ENCODE results near the gene TCP1.

TCP1 gene

GRCh38 chr6:159760602-159761057, 28.8 kb downstream of the TCP1 start:
- Histone ChIP-seq H3K9me2 (replicated peaks; ENCODE audit: insufficient read depth, low read length) (no peaks in the 10 kb centered on the region), H2AFZ (ENCODE audit: low read length) (no peak overlapping the region), H3K27ac (ENCODE audit: low read length) (peak overlapping the region; percentile 68; the same call in 1 of the 2 replicates), H4K20me1 (ENCODE audit: insufficient read depth, low read length) (no peaks in the 10 kb centered on the region), H3K4me1 (ENCODE audit: low read length) (no peaks in the 10 kb centered on the region), H3K9ac (ENCODE audit: low read length) (peak overlapping the region; percentile 82; the same call in 1 of the 2 replicates), H3K36me3 (replicated peaks; ENCODE audit: insufficient read depth, low read length) (no peaks in the 10 kb centered on the region), H3F3A (ENCODE audit: insufficient read depth, low read length) (peaks cover 12% of the 10 kb centered on the region), H3K27me3 (replicated peaks; ENCODE audit: insufficient read depth, low read length) (no peaks in the 10 kb centered on the region), H3K4me2 (ENCODE audit: low read depth, low read length) (peak overlapping the region; percentile 86; the same call in 1 of the 2 replicates), H3K9me3 (replicated peaks; ENCODE audit: insufficient read depth, low read length) (no peaks in the 10 kb centered on the region), H3K79me2 (ENCODE audit: low read length) (peaks cover 3% of the 10 kb centered on the region; the same call in 1 of the 2 replicates), H3K4me3 (ENCODE audit: low read length) (peak overlapping the region; percentile 68)
- TF ChIP-seq EZH2 (optimal IDR thresholded peaks at IDR 0.05; ENCODE audit: low read depth, low read length) (no peak), EZH2phosphoT487 (IDR thresholded peaks at IDR 0.05; ENCODE audit: low read length) (no peak)
- TF ChIP-seq, protein P1, sequence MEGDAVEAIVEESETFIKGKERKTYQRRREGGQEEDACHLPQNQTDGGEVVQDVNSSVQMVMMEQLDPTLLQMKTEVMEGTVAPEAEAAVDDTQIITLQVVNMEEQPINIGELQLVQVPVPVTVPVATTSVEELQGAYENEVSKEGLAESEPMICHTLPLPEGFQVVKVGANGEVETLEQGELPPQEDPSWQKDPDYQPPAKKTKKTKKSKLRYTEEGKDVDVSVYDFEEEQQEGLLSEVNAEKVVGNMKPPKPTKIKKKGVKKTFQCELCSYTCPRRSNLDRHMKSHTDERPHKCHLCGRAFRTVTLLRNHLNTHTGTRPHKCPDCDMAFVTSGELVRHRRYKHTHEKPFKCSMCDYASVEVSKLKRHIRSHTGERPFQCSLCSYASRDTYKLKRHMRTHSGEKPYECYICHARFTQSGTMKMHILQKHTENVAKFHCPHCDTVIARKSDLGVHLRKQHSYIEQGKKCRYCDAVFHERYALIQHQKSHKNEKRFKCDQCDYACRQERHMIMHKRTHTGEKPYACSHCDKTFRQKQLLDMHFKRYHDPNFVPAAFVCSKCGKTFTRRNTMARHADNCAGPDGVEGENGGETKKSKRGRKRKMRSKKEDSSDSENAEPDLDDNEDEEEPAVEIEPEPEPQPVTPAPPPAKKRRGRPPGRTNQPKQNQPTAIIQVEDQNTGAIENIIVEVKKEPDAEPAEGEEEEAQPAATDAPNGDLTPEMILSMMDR (IDR thresholded peaks at IDR 0.05; ENCODE audit: low read length), result no peak
- DNase-seq, result no peak

DNA sequence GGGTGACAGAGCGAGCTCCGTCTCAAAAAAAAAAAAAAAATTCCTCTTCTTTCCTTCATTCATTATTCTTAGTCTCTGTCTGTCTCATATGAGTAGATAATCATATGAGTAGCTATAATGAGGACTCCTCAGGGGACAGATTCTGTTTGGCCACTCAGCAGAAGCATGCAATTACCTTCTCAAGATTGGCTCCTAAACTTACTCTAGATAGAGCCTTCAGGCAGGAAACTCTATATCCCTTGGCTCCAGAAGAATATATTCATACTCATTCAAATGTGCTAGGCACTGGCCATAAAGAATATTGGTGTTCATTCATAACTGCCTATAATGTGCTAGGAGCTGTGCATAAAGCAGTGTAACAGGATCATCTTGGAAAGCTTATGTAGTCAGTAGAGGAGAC, 29.8 kb downstream of the TCP1 start:
- TF ChIP-seq EZH2phosphoT487 (IDR thresholded peaks at IDR 0.05; ENCODE audit: low read length) (no peak), EZH2 (optimal IDR thresholded peaks at IDR 0.05; ENCODE audit: low read depth, low read length) (no peak)
- TF ChIP-seq, protein P1 (IDR thresholded peaks at IDR 0.05; ENCODE audit: low read length), result no peak
- no peaks in the 10 kb centered on the region for H4K20me1 ChIP-seq (ENCODE audit: insufficient read depth, low read length)
- no peaks in the 10 kb centered on the region for H3K9me2 ChIP-seq (replicated peaks; ENCODE audit: insufficient read depth, low read length)
- H3K4me2 ChIP-seq (ENCODE audit: low read depth, low read length), result no peak overlapping the region
- no peak for DNase-seq
- H3F3A ChIP-seq (ENCODE audit: insufficient read depth, low read length), result peaks cover 12% of the 10 kb centered on the region
- H3K36me3 ChIP-seq (replicated peaks; ENCODE audit: insufficient read depth, low read length), result no peaks in the 10 kb centered on the region
- no peaks in the 10 kb centered on the region for H3K9me3 ChIP-seq (replicated peaks; ENCODE audit: insufficient read depth, low read length)
- no peak overlapping the region for H3K9ac ChIP-seq (ENCODE audit: low read length)
- no peak overlapping the region for H3K4me3 ChIP-seq (ENCODE audit: low read length)
- no peak overlapping the region for H2AFZ ChIP-seq (ENCODE audit: low read length)
- H3K79me2 ChIP-seq (ENCODE audit: low read length), result peaks cover 3% of the 10 kb centered on the region; the same call in 1 of the 2 replicates
- no peaks in the 10 kb centered on the region for H3K27me3 ChIP-seq (replicated peaks; ENCODE audit: insufficient read depth, low read length)
- no peak overlapping the region for H3K27ac ChIP-seq (ENCODE audit: low read length)
- H3K4me1 ChIP-seq (ENCODE audit: low read length), result no peaks in the 10 kb centered on the region

GRCh38 chr6:159758031-159759001, 31.1 kb downstream of the TCP1 start:
- Histone ChIP-seq H3K27ac (ENCODE audit: low read length) (no peak overlapping the region), H3K9me2 (replicated peaks; ENCODE audit: insufficient read depth, low read length) (no peaks in the 10 kb centered on the region), H3K79me2 (ENCODE audit: low read length) (peaks cover 3% of the 10 kb centered on the region; the same call in 1 of the 2 replicates), H3K9me3 (replicated peaks; ENCODE audit: insufficient read depth, low read length) (no peaks in the 10 kb centered on the region), H3F3A (ENCODE audit: insufficient read depth, low read length) (peaks cover 12% of the 10 kb centered on the region), H4K20me1 (ENCODE audit: insufficient read depth, low read length) (no peaks in the 10 kb centered on the region), H2AFZ (ENCODE audit: low read length) (no peak overlapping the region), H3K9ac (ENCODE audit: low read length) (no peak overlapping the region), H3K36me3 (replicated peaks; ENCODE audit: insufficient read depth, low read length) (no peaks in the 10 kb centered on the region), H3K4me1 (ENCODE audit: low read length) (no peaks in the 10 kb centered on the region), H3K27me3 (replicated peaks; ENCODE audit: insufficient read depth, low read length) (no peaks in the 10 kb centered on the region), H3K4me2 (ENCODE audit: low read depth, low read length) (no peak overlapping the region), H3K4me3 (ENCODE audit: low read length) (no peak overlapping the region)
- DNase-seq, result no peak
- no peak for TF ChIP-seq EZH2phosphoT487 (IDR thresholded peaks at IDR 0.05; ENCODE audit: low read length)
- TF ChIP-seq EZH2 (optimal IDR thresholded peaks at IDR 0.05; ENCODE audit: low read depth, low read length), result no peak
- TF ChIP-seq, protein P1 (IDR thresholded peaks at IDR 0.05; ENCODE audit: low read length), result no peak
